HEK293 (cell line): Measurements from ENCODE around the gene AKTIP.
"Not testable (repeated sequence)": the region's sequence is repeated elsewhere in the genome, so short reads cannot be mapped to it uniquely, and the experiment has no call there.

ENCODE experiments used
- CTCF ChIA-PET: fragments of 350-600 bp; formaldehyde crosslinking; extraction: SDS; loops from one replicate; lab custom pipeline; 2021; ENCODE audit warnings: antibody characterized with exemption; lab: Yijun Ruan, JAX
- POLR2A ChIA-PET: fragments of 300-600 bp; formaldehyde crosslinking; extraction: SDS; loops from one replicate; lab custom pipeline; 2020; ENCODE audit warnings: antibody characterized with exemption, inconsistent platforms; lab: Yijun Ruan, JAX
- H3K27ac ChIP-seq: fragments of 200-500 bp; sonication (Bioruptor generic); 2 replicates; pipeline ENCODE4 v1.5.1; 2014; ENCODE audit warnings: low read depth, low read length, control low read depth, inconsistent platforms; ENCODE audit errors: extremely low read depth
- H3K36me3 ChIP-seq, 2 experiments: fragments of 200-500 bp in 1 of 2; sonication (Bioruptor generic) in 1 of 2; 1 replicate in 1 of 2; 2 replicates in 1 of 2; pipeline ENCODE4 v1.5.1; 2014 to 2017; ENCODE audit warnings: inconsistent platforms in 2 of 2, low read length in 2 of 2; ENCODE audit not compliant: control insufficient read depth in 2 of 2, insufficient read depth in 1 of 2
- H3K4me1 ChIP-seq: fragments of 200-500 bp; sonication (Bioruptor generic); 2 replicates; pipeline ENCODE4 v1.5.1; 2014; ENCODE audit warnings: mild to moderate bottlenecking, low read length, inconsistent platforms; ENCODE audit not compliant: control insufficient read depth, insufficient read depth
- H3K4me3 ChIP-seq: 2 replicates; pipeline ENCODE4 v1.5.1; 2011; ENCODE audit warnings: low read depth, mild to moderate bottlenecking, control low read depth, low read length, moderate library complexity
- H3K9me3 ChIP-seq: fragments of 200-500 bp; sonication (Bioruptor generic); 2 replicates; pipeline ENCODE4 v1.5.1; 2014; ENCODE audit warnings: low read depth, low read length, inconsistent platforms; ENCODE audit not compliant: control insufficient read depth, insufficient read depth
- ZBTB11 ChIP-seq: fragments of 450-650 bp; formaldehyde crosslinking; conservative IDR thresholded peaks from 2 replicates; pipeline ENCODE4 v1.5.1; 2016; ENCODE audit warnings: low read depth, missing biosample characterization, missing genetic modification characterization
- ZBTB8A ChIP-seq: fragments of 450-650 bp; formaldehyde crosslinking; IDR thresholded peaks from 2 replicates; pipeline ENCODE4 v1.5.1; 2016; ENCODE audit warnings: missing biosample characterization, missing genetic modification characterization
- ZNF394 ChIP-seq: fragments of 450-650 bp; formaldehyde crosslinking; IDR thresholded peaks from 2 replicates; pipeline ENCODE4 v1.5.1; 2016; ENCODE audit warnings: missing biosample characterization, missing genetic modification characterization, mild to moderate bottlenecking, moderate library complexity, borderline replicate concordance
- ZNF426 ChIP-seq: fragments of 450-650 bp; formaldehyde crosslinking; IDR thresholded peaks from 2 replicates; pipeline ENCODE4 v1.5.1; 2017; ENCODE audit warnings: missing biosample characterization, missing genetic modification characterization, mild to moderate bottlenecking, inconsistent platforms, moderate library complexity
- ZNF510 ChIP-seq: fragments of 450-650 bp; formaldehyde crosslinking; IDR thresholded peaks from 2 replicates; pipeline ENCODE4 v1.5.1; 2018; ENCODE audit warnings: mild to moderate bottlenecking, missing genetic modification characterization, missing biosample characterization; ENCODE audit not compliant: insufficient replicate concordance
- ZNF518A ChIP-seq: fragments of 450-650 bp; formaldehyde crosslinking; conservative IDR thresholded peaks from 2 replicates; pipeline ENCODE4 v1.5.1; 2016; ENCODE audit warnings: low read depth, missing biosample characterization, missing genetic modification characterization
- ZNF555 ChIP-seq: fragments of 450-650 bp; formaldehyde crosslinking; conservative IDR thresholded peaks from 2 replicates; pipeline ENCODE4 v1.5.1; 2017; ENCODE audit warnings: missing biosample characterization, mild to moderate bottlenecking, missing genetic modification characterization, inconsistent platforms
- ZNF623 ChIP-seq: fragments of 450-650 bp; formaldehyde crosslinking; IDR thresholded peaks from 2 replicates; pipeline ENCODE4 v1.5.1; 2016; ENCODE audit warnings: missing biosample characterization, missing genetic modification characterization
- TF ChIP-seq, protein P1 (sequence below): fragments of 450-650 bp; formaldehyde crosslinking; IDR thresholded peaks from 2 replicates; pipeline ENCODE4 v1.5.1; 2016; ENCODE audit warnings: missing biosample characterization, missing genetic modification characterization

Gene AKTIP

DNA sequence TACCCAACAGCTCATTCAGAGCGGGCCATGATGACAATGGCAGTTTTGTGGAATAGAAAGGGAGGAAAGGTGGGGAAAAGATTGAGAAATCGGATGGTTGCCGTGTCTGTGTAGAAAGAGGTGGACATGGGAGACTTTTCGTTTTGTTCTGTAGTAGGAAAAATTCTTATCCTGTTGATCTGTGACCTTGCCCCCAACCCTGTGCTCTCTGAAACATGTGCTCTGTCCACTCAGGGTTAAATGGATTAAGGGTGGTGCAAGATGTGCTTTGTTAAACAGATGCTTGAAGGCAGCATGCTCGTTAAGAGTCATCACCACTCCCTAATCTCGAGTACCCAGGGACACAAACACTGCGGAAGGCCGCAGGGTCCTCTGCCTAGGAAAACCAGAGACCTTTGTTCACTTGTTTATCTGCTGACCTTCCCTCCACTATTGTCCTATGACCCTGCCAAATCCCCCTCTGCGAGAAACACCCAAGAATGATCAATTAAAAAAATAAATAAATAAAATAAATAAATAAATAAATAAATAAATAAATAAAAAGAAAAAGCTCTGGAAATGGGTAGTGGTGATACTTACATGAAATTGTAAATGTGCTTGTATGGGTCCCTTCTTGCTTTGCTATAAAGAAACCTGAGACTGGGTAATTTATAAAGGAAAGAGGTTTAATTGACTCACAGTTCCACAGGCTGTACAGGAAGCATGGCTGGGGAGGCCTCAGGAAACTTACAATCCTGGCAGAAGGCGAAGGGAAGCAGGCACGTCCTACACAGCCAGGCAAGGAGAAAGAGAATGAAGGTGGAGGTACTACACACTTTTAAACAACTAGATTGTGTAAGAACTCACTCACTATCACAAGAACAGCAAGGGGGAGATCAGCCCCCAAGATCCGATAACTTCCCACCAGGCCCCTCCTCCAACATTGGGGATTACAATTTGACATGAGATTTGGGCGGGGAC, 37.0 kb upstream of the AKTIP start:
- H3K36me3 ChIP-seq, H3K4me3 ChIP-seq, H3K27ac ChIP-seq, H3K9me3 ChIP-seq, POLR2A ChIA-PET, CTCF ChIA-PET, H3K4me1 ChIP-seq: not testable (repeated sequence)
- peak; percentile 55 for TF ChIP-seq ZNF426 (tag by site-specific recombination)
- peak; percentile 55 for TF ChIP-seq ZNF555
- 0 out of 2 replicates have a peak, but pooled peaks have one; percentile 32 for TF ChIP-seq ZBTB8A (tag by site-specific recombination)
- TF ChIP-seq, protein P1, sequence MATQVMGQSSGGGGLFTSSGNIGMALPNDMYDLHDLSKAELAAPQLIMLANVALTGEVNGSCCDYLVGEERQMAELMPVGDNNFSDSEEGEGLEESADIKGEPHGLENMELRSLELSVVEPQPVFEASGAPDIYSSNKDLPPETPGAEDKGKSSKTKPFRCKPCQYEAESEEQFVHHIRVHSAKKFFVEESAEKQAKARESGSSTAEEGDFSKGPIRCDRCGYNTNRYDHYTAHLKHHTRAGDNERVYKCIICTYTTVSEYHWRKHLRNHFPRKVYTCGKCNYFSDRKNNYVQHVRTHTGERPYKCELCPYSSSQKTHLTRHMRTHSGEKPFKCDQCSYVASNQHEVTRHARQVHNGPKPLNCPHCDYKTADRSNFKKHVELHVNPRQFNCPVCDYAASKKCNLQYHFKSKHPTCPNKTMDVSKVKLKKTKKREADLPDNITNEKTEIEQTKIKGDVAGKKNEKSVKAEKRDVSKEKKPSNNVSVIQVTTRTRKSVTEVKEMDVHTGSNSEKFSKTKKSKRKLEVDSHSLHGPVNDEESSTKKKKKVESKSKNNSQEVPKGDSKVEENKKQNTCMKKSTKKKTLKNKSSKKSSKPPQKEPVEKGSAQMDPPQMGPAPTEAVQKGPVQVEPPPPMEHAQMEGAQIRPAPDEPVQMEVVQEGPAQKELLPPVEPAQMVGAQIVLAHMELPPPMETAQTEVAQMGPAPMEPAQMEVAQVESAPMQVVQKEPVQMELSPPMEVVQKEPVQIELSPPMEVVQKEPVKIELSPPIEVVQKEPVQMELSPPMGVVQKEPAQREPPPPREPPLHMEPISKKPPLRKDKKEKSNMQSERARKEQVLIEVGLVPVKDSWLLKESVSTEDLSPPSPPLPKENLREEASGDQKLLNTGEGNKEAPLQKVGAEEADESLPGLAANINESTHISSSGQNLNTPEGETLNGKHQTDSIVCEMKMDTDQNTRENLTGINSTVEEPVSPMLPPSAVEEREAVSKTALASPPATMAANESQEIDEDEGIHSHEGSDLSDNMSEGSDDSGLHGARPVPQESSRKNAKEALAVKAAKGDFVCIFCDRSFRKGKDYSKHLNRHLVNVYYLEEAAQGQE (tag by site-specific recombination), result peak; percentile 42; the same call in 1 of the 2 replicates
- peak; percentile 61 for TF ChIP-seq ZNF518A
- peak; percentile 41 for TF ChIP-seq ZNF623 (tag by site-specific recombination)
- TF ChIP-seq ZBTB11 (tag by site-specific recombination), result peak; percentile 65; the same call in 1 of the 2 replicates
- peak; percentile 24 for TF ChIP-seq ZNF510 (tag by site-specific recombination)
- TF ChIP-seq ZNF394 (tag by site-specific recombination), result peak; percentile 65; the same call in 1 of the 2 replicates

DNA sequence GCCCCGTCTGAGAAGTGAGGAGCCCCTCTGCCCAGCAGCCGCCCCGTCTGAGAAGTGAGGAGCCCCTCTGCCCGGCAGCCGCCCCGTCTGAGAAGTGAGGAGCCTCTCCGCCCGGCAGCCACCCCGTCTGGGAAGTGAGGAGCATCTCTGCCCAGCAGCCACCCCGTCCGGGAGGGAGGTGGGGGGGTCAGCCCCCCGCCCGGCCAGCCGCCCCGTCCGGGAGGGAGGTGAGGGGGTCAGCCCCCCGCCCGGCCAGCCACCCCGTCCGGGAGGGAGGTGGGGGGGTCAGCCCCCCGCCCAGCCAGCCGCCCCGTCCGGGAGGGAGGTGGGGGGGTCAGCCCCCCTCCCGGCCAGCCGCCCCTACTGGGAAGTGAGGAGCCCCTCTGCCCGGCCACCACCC, 36.3 kb upstream of the AKTIP start:
- H3K9me3 ChIP-seq, CTCF ChIA-PET, H3K27ac ChIP-seq, H3K4me3 ChIP-seq, H3K36me3 ChIP-seq, H3K4me1 ChIP-seq, POLR2A ChIA-PET: not testable (repeated sequence)
